HG03571 (cell line): ENCODE results near the gene OPN3.

Source experiments
- ATAC-seq: cut with Tn5 transposase; IDR thresholded peaks from one replicate; pipeline ENCODE4 v1.9.1; 2021; ENCODE audit not compliant: unreplicated experiment

The OPN3 gene

DNA sequence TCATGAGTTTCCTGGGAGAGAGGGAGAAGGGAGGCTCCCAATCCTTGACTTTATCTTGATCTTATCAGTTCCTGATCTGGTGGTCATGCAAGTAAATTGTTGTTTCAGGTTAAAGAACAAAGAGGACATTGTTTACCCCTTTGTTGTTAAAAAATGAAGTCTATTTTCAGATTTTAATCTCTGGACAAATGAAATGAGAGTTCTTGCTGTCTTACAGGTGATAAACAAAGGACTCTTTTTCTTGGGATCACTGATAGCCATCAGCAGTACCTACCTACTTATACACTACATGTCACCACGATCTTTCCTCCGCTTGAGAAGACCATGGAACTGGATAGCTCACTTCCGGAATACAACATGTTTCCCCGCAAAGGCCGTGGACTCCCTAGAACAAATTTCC is 48.4 kb downstream of the OPN3 start:
- no peak for ATAC-seq

DNA sequence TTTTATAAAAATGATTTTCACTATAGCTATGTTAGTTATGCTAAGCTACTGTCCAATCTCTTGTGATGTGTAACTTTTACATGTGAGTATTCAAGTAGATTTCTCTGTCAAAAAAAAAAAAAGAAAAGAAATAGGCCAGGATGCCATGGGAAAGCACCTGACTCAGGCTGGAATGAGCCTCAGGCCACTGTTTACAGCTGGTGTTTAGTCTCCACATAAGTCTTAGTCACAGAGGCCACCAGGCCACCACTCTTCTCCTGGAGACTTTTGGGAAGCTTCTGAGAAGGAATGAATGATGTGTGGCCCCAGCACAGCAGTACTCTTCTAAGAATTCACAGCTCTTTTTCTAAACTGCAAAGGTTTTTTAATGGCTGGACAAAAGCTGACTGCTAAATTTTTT is 48.9 kb downstream of the OPN3 start:
- no peak for ATAC-seq

DNA sequence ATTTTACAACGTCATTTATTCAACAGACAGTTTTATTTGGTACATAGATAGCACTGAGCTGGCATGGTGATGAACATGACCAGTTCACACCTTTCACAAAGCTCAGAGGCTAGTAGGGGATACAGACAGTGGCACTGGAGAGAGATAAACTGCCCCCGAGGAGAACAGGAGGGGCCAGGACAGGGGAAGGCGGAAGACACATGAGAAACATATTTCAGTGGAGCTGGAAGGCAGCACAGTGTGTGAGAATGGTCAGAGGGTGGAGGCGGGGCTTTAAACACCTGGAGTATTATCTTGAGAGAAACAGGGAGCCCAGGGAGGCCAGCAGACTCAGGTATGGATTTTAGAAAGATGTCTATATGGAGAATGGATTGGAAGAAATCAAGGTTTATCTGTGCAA is 49.5 kb downstream of the OPN3 start:
- no peak for ATAC-seq

DNA sequence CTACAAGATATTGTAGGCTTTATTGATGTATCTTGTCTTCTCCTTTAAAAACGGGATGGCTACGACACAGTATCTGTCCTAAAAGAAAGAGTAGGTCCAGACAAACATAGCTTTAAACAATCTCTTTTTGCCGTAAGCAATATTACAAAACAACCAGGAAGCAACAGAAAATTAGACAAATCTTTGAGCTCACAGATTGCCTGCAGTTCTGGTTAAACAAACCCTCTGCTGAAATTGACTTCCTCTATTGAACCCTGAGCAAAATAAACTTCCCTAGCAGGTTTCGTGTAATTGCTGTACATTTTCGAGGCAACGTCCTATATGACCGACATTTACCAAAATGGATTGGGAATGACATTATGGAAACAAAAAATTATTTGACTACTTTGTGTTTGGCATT is 50.6 kb downstream of the OPN3 start:
- ATAC-seq: no peak

DNA sequence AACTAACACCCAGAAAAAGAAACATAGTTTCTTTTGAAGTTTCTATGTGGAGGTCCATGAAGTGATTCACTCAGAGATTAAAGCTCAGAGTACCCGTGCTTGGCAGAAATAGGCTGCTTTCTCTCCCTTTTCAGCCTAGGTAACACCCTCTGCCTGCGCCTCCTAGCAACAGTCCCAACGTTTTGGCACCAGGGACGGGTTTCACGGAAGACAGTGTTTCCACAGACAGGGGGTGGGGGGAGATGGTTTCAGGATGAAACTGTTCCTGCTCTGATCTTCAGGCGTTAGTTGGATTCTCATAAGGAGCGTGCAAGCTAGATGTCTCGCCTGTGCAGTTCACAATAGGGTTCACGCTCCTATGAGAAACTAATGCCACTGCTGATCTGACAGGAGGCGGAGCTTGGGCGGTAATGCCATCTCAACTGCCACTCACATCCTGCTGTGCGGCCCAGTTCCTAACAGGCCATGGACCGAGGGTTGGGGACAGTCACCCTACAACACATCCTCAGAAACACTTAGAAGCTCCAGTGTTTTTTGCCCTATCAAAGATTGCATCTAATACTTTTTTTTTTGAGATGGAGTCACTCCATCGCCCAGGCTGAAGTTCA is 53.2 kb downstream of the OPN3 start:
- ATAC-seq: no peak

DNA sequence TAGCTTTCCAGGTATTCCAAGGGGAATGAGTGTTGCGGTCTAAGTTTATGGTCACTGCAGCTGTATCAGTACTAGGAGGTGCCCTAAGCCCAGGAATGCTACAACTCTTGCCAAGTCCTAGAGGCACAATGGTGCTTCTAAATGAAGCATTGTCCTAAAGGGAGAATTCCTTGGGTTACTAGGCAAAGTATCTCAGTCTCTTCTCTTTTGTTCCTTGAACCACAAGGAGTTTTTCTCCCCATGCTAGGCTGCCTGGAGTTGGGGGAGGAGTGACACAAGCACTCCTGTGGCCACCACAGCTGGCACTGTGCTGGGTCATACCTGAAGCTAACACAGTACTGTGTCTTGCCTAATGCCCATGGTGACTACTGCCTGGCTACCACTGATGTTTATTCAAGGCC is 57.2 kb downstream of the OPN3 start:
- no peak for ATAC-seq

DNA sequence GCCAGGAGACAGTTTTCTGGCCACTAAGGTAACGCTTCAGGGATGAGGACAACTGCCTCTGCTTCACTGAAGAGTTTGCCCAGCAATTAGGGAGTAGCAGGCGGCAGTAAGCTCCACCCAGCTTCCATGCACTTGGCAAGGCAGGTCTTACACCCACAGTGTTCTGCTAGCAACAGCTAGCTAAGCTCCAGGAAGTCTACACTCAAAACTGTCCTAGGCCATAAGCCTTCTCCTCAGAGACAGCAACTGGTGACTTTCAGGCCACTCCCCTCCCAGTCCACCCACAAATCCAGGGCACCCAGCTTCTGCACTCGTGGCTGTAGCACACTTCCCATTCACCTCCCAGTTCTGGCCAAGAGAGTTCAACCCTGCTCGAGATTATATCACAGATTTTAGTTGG is 60.7 kb downstream of the OPN3 start:
- ATAC-seq: no peak

DNA sequence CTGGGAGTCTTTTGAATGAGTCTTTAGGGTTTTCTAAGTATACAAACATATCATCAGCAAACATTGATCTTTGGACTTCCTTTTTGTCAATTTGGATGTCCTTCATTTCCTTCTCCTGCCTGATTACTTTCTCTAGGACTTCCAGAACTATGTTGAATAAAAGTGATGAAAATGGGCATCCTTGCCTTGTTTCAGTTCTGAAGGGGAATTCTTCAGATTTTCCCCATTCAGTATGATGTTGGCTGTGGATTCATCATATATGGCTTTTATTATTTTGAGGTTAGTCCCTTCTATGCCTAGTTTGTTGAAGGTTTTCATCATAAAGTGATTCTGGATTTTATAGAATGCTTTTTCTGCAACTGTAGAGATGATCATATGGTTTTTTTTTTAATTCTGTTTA is 66.0 kb downstream of the OPN3 start:
- ATAC-seq: no peak

DNA sequence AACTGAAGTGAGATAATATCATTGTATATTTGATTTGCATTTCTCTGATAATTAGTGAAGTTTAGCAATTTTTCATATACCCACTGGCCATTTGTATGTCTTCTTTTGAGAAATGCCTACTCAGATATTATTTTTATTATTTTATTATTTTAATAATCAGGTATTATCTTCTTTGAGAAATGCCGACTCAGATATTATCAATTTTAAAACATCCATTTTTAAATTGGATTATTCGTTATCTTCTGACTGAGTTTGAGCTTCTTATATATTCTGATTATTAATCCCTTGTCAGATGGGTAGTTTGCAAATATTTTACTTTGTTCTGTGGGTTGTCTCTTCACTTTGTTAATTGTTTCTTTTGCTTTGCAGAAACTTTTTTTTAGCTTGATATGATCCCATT is 70.3 kb downstream of the OPN3 start:
- ATAC-seq: no peak

DNA sequence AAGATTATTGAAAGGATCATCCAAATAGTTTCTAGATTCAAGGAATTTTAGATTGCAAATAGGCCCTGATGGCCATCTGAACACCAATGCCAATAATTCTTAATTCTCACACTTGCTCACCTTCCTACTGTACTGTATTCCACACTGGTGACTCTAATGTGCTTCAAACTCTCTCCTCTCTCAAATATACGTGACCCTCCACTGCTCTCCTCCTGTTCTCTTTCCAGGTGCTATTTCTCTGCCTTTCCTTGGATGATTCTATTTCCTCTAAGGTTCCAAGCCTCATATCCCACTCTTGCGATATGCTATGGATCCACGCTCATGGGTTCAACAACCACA is 79.4 kb downstream of the OPN3 start:
- ATAC-seq: no peak

DNA sequence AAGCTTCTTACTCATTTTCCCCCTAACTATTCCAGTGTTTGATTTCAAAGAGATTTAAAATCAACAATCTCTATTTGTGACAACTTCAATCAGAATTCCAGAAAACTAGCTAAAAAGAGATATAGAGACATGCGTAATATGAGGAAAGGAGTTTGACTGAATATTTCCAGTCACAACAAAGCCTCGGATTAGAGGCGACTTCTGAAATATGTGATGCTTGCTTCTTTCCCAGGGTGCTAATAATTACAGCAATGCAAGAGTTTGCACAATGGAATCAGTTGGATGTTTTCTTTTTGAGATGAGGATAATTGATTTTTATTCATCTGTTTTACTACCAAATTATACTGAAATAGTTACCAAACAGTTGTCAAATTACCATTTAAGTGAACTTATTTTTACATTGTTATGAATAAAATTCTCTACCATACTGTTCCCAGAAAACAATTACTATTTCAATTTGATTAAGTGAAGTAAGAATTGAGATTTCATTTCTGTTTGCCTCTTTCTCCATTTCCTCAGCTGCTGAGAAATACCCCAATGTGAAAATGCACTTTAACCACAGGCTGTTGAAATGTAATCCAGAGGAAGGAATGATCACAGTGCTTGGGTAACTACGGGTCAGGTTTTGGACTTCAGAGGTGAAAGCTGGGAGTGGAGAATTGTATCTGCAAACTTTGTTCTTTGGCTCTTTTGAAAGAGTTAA is 79.9 kb downstream of the OPN3 start:
- ATAC-seq: no peak

DNA sequence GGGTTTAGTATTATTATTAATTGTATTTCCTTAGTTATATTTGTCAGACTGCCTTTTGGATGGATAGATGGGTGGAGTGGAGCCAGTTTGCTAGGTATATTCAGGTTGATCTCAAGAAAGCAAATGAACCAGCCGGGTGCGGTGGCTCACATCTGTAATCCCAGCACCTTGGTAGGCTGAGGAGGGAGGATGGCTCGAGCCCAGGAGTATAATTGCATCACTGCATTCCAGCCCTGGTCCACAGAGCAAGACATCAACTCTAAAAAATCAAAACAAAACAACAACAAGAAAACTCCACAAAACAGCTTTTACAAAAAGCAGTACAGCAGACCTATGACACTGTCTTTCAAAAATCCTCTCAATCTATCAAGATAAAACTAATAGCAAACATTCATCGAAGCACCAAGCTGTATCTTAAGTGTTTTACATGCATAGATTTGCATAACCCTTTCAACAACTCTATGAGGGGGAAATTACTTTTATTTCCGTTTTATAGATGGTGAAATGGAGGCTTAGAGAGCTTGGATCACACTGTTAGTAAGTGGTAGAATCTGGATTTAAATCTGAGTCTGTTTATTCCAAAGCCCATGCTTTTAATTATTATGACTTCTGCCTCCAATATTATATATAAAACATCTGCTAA is 82.5 kb downstream of the OPN3 start:
- ATAC-seq: no peak

DNA sequence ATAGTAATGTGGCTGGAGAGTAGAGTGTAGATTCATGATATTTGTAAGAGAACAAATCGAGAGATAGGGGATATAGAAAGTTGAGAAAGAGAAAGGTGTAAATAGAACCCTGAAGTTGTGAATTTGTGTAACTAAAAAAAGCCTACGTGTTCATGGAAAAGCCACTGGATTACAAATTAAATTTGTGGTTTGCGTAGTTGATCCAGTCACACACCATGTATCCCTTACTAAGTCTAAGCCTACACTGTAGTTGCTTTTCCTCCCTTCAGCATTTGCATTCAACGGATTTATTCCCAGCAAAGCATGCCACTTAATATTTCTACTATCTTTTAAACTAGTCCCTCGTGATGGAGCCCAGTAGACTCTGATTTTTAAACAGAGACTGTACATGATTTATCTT is 83.1 kb downstream of the OPN3 start:
- ATAC-seq: no peak

DNA sequence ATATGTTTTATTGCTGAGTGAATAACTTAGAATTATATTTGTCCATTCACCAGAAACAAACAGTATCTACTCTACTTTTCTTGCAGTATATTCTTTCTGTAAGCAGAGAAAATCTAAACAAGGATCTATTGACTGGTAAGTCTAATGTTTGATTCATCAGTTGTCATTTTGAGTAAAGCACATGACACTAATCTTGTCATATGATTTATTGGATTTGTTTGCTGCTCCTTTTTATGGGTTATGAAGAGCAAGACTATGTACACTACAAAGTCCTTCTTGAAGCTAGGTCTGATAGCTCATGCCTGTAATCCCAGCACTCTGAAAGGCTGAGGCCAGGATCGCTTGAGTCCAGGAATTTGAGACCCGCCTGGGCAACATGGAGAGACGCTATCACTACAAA is 84.6 kb downstream of the OPN3 start:
- no peak for ATAC-seq

DNA sequence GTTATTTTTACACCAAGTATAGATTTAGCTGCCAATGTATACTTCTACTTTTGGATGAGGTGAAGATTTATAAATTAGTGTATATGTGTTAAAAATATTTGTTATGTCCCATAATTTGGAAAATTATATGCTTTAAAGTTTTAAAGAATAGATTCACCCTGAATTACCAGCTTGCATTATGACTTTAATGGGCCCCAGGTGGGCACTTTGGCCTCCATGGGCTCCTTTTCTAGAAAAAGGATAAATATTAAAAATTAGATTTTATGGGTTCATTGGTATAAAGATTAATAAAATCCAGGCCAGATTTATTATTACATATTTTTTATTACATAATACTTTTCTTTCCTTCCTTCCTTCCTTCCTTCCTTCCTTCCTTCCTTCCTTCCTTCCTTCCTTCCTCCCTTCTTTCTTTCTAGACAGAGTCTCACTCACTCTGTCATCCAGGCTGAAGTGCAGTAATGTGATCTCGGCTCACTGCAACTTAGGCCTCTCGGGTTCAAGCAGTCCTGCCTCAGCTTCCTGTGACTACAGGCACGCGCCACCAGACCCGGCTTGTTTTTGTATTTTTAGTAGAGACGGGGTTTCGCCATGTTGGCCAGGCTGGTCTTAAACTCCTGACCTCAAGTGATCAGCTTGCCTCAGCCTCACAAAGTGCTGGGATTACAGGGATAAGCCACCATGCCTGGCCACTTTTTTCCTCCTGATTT is 86.1 kb downstream of the OPN3 start:
- ATAC-seq: no peak

DNA sequence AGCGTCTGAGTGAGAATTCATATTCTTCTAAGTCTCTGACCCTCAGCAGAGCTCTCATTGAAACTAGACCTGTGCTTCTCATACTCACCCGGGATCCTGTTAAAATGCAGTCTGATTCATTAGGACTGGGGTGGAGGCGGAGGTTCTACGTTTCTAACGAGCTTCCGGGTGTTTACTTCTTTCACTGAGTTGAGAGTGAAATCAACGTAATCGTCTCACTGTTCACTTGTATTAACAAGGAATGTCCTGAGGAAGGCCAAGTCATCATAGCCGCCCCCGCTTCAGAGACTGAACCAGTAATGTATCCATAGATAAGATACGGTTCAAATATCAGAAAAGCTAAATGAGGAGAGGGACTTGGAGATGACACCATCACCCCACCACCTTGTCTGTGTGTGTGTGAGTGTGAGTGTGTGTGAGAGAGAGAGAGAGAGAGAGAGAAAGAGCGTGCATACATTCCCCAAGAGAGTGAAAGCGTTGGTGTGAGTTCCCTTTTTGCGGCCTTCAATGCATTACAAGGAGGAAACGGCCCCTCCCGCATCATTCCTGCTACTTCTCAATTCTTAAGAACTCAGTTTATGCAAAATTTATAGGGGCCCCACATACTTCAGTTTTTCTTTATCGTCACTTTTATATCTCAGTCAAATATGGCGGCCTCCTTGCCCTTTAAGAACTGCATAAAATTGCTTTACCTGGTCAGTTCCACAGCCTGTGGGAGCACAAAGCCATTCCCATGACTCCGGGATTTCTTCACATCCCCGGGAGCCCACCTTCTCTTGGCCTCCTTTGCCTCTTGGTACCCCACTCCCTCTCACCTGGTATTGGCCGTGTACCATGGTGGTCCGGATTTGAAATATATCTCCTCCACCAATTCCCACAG is 88.2 kb downstream of the OPN3 start:
- peak; percentile 80 for ATAC-seq

DNA sequence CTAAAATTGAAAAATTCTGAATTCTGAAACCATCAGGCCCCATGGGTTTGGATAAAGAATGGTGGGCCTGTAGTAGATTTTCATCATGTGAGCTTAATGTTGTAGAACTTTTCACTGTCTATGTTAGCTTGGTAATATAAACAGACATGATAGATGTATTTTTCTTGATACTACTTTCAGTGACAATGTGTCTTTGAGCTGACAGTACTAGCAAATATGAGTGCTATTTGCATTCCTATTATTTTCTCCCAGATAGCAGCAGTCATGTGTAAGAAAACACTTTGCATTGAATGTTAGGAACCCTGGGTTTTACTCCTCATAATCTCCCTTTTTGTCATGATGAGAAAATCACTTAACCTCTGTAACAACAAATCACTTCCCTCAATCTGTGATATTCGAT is 89.9 kb downstream of the OPN3 start:
- ATAC-seq: no peak

DNA sequence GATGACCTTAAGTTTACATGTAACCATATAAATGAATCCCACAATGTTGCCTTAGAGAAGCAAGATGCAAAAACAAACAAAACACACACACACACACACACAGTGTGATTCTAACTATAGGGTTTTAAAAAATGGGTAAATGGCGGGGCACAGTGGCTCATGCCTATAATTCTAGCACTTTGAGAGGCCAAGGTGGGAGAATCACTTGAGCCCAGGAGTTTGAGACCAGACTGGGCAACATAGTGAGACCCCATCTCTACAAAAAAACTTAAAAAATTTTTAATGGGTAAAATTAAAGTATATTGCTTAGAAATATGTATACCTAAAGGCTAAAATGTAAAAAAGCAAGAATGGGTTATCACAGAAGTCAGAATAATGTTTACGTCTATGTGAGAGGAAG is 92.2 kb downstream of the OPN3 start:
- no peak for ATAC-seq
